ENCODE measurements around the gene LIPI.
"Not testable (repeated sequence)": the region's sequence is repeated elsewhere in the genome, so short reads cannot be mapped to it uniquely, and the experiment has no call there.

The LIPI gene

DNA sequence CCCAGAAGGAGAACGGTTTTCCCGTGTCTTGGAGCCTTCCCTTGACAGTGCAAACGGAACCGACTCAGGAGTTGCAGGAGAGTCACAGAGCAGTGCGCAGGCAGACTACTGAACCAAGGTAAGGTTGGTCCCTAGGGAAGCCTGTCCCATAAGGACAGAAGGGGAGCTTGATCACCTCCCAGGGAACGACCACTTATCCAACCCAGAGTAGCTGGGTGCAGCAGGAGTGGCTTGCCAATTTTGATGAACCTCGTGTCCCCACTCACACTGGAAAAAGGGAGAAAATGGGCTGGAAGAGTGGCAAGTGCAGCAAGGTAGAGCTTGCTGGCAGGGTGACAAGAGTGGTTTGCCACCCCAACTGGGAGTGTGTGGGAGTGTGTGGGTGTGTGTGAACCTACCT lies 95.1 kb downstream of the LIPI start:
- DNase-seq, result no peak

DNA sequence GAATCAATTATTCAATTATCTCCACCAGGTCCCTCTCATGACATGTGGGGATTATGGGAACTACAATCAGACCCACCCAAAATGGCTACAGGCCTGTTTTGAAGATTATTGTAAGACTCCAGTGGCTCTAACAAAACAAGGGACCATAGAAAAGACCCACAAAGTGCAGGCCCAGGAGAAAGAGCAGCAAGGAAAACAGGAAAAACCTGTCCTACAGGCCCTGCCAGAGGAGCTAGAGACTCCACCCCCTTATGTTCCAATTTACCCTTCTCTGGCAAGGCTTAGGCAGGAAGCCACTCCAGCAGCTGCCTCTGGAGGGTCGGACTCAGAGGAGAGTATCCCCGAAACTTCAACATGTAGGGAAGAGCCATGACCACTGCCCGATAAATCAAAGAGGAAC lies 96.5 kb downstream of the LIPI start:
- DNase-seq, result no peak

DNA sequence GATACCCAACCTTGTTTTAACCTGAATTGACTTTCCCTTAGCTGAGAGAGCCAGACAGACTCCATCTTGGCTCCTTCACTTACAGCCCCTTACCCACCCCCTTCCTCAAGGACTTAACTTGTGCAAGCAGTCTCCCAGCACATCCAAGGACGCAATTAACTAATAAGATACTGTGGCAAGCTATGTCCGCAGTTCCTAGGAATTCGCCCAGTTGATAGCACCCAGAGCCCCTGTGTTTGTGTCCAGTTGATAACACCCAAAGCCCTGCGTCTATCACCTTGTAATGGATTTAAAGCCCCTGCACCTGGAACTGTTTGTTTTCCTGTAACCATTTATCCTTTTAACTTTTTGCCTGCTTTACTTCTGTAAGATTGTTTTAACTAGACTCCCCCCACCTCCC lies 106.2 kb downstream of the LIPI start:
- not testable (repeated sequence) for DNase-seq

DNA sequence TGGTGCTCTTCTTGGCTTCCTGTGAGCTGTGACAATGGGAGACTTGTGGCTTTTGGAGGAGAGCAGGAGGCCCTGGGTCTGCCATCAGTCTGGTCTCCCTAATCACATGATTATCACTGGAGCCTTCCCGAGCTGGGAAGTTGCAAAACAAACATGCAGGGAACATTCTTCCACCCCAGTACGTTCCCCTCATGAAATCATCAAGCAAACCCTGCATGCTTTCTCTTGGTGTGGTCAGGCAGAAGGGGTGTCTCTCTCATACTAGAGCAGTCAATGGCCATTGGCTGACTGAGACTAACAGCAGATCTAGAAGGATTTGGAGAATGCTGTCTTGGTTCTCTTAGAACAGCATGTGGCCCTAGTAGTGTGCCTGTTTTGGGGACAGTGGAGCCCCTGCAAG lies 111.2 kb downstream of the LIPI start:
- no peak for DNase-seq

DNA sequence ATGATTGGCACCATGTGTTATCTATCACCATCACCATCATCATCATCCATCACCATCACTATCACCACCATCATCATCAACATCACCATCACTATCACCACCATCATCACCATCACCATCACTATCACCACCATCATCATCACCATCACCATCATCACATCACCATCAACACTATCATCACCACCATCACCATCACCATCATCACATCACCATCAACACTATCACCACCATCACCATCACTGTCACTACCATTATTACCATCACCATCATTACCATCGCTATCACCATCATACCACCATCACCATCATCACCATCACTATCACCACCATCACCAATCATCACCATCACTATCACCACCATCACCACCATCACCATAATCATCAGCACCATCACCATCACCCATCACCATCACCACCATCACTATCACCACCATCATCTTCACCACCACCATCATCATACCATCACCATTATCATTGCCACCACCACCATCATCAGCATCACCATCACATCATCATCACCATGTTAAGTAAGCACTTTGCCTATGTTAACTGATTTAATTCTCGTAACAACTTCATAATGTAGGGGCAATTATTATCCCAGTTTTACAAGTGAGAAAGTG lies 112.8 kb downstream of the LIPI start:
- DNase-seq, result no peak

DNA sequence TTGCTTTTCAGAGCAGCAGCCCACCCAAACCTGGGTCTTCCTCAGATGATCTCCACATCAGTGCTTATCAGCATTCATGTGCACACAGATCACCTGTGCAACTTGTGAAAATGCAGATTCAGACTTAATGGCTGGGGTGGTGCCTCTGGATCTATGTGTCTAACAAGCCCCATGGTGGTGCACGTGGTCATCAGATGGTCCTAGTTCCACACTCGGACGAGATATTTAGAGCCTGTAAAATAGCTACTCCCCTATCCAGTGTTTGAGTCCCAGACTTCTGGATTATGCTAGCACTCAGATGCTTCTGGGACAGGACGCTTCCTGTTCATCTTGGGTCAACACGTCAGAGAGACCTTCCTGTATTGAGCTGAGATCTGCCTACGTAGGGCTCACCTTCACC lies 114.2 kb downstream of the LIPI start:
- DNase-seq, result no peak

DNA sequence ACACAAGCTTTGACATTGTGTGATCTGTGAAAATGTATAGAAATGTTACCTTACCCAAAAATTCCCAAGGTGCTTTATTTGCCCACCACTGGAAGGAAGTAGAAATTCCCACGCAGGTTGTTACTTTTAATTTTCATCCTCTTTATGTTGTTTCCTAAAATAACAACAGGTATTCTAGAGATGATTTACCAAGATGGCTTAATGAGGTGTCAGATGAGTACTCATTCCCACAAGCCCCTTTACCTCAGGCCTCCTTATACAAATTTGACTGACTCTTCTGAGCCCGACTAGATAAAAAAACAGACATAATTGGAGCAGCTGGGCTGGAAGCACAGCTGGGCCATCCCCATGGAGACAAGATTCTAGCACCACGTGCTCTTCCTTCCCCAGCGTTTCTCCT lies 114.6 kb downstream of the LIPI start:
- no peak for DNase-seq

DNA sequence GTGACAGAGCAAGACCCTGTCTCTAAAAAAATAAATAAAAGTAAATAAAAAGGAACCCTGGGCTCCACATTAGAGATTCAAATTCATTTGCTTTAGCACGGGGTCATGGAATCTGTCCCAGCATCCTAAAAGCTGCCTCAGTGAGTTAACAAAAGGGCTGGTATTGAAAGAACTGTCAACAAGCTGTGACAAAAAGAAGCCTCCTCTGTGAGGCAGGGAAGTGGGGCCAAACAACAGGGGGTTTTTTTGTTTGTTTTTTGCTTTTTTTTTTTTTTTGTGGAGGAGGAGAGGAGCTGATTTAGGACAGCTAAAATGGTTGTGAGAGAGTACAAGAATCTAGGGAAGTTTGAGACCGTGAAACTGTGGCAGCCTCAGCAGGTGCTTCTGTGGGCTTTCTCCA lies 115.7 kb downstream of the LIPI start:
- no peak for DNase-seq

DNA sequence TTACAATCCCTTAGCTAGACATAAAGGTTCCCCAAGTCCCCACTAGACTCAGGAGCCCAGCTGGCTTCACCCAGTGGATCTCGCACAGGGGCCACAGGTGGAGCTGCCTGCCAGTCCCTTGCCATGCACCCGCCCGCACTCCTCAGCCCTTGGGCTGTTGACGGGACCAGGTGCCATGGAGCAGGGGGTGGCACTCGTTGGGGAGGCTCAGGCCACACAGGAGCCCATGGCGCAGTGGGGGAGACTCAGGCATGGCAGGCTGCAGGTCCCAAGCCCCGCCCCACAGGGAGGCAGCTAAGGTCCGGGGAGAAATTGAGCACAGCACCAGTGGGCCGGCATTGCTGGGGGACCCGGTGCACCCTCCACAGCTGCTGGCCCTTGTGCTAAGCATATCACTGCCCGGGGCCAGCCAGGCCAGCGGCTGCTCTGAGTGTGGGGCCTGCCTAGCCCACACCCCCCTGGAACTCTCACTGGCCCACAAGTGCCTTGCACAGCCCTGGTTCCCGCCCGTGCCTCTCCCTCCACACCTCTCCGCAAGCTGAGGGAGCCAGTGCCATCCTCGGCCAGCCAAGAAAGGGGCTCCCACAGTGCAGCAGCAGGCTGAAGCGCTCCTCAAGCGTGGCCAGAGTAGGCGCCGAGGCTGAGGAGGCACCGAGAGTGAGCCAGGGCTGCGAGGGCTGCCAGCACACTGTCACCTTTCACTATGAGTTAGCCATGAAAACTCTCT lies 117.8 kb downstream of the LIPI start:
- DNase-seq, result no peak

DNA sequence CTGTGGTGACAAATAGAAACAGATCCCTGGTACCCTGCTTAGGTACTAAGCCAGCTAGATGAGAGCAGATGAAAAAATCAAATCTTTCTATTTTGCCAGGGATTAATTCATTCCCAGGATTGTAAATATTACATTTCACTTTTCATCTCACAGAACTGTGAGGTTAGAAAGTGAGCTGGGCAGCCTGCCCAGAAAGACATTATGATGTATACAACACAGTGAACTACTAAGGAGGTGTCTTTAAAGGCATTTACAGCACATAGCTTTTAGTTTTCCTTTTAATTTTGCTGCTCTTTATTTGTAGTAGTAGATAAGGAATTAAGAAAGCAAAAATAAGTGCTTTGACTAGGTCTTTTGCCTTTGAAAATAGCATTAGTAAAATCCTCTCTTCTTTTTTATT lies 120.6 kb downstream of the LIPI start:
- DNase-seq, result not testable (repeated sequence)

DNA sequence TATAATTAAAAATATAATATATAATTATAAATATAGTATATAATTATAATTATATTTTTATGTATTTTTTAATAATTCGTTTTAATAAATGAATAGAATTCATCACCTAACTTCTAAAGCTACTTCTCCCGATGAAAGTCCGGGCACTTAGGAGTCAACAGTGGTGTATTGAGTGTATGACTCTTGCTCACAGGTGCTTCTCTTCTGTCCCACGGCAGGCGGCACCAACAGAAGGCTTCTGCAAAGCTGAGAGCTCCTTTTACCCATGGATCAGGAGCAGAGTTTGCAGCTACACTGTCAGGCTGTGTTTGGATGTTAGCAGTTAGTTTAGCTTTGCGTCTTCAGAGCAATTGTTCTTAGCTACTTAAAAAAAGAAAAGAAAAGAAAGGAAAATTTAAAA lies 122.4 kb downstream of the LIPI start:
- DNase-seq, result no peak

DNA sequence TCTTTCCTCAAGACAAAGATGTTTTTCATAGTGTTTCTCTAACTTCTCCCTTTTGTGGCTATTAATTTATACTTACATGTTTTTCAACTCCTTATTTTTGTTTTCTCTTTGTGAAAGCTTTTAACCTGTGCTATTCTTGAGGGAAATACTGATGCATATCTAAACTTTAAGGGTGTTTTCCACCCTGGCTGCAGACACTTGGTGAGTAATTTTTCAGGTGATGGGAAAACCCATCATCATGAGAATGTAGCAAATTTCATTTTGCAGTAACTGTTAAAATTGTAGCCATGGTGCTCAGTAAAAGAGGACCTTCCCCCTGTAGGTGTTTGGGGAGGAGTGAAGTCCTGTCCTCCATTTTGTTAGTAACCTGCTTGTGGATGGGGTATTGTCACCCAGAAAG lies 124.2 kb downstream of the LIPI start:
- no peak for DNase-seq

DNA sequence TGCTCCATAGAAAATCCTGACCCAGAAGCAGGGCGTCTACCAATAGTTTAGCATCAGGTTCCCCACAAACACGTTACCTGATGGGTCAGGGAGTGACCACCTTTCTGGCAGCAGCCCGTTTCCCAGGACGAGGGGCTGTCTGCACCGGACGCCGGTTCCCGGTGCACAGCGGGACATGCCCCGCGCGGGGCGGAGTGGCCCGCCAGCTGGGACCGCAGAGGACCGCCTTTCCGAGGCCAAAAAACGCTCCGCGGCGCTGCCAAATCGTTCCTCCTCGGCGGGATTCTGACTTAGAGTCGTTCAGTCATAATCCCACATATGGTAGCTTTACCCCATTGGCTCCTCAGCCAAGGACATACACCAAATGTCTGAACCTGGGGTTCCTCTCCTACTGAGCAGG lies 126.1 kb downstream of the LIPI start:
- DNase-seq, result no peak

DNA sequence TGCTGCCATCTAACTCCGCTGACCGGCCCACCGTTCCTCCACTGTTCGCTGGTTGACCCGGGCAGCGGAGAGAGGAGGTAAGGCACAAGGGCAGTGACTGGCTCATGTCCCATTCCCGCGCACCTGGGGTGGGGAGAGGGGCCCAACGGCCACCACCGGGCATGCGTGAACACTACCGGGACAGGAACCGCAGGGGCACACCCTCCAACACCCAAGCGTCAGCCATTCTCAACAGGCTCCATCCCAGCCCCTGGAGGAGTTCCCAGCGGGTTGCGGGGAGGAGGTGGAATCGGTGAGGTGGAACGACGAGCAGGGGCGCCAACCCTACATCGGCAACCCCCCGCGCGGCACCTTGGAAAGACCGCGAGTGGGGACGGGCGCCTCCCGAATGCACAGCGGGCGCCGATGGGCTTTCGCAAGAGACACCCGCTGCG lies 126.7 kb downstream of the LIPI start:
- no peak for DNase-seq

DNA sequence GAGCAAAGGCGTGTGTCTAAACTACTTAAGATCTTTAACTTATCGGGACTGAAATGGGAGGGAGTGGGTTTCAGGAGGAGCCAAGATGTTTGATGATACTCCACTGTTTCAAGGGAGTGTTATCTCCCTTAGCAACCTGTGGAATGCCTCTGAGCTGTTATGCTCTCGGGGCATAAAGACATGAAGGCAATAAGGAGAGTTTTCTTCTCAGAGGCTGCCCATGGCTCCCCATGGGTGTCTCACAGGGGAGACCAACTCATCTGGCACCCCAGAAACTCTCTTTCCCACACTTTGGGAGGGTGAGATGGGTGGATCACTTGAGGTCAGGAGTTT lies 130.0 kb downstream of the LIPI start:
- DNase-seq, result no peak

DNA sequence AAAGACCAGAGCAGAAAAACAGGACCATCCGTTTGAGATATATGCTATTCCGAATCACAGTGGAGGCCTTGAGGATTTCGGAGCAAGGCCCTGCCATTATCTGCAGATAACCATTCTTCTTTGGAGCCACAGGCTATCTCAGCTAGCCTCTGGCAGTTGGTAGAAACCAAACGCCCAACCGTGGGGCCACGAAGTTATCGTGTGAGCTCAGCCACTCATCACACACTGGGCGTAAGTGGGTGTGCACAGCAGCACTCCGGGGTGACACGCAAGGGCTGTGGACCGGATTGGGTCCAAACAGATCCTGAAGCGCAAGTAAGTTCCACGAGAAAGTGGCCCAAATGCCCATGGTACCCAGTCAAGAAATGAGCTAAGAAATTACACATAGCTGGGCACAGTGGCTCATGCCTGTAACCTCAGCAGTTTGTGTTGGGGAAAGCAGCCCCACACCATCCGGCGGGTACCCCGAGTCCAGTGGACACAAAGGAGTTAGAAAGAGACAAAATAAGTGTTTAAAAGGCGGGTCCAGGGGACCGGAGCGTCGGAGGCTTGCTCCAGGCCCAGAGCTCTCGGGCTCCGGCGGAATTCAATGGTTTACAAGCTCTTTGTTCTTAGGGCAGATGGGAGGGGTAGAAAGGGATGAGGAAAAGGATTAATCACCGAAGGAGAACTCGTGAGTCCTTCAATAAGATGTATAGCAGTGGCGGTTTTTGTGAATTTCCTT lies 130.6 kb downstream of the LIPI start:
- DNase-seq, result no peak

DNA sequence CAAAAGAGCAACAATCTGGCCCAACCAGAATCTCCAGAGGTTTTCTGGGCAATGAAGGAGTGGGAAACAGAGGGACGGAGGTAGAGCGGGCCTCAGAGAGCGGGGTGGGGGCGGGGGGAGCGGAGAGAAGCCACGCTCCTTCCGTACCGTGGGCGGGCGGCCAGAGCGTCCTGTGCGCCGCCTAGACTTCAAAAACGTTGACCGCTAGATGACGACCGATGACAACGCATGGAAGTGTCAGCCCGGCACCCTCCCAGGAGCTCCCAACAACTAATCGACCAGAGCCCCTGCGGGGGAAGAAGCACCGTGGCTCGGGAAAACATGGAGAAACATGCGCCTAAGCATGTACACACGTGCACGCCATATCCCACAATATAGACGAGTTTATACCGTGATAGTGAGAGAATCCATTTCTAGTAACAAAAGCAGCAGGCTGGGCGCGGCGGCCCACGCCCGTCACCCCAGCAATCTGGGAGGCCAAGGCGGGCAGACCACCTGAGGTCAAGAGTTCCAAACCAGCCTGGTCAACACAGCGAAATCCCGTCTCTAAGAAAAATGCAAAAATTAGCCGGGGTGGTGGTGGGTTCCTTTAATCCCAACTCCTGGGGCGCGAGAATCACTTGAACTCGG lies 131.9 kb downstream of the LIPI start:
- DNase-seq, result no peak

DNA sequence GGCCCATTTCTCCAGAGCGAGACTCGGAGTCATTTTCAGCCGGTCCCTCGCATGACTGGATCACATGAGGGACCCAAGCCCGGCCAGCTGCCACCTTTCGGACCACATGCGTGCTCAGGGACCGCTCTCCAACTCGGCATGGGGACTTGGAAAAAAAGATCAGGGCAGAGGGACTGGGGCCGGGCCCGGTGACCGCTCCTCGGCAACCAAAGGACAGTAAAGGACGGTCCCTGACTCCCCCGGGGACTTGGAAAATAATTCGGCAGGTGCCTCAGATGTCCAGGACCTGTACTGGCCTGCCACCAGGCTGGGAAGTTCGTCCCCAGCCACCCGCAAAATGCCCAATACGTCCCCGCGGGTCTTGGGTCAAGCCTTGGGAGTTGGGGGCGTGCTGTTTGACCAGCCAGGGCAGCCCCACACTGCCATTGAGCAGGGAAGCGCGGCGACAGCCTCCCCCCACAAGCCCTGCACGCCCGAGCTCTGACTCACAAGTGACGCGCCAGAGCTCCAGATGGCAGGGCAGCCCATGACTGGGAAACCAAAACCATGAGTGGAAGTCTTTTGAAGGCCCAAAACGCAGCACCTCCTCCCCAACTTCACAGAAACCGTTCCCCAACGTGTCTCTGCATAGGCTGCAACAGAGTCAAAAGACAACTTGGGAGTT lies 134.5 kb downstream of the LIPI start:
- DNase-seq, result no peak

DNA sequence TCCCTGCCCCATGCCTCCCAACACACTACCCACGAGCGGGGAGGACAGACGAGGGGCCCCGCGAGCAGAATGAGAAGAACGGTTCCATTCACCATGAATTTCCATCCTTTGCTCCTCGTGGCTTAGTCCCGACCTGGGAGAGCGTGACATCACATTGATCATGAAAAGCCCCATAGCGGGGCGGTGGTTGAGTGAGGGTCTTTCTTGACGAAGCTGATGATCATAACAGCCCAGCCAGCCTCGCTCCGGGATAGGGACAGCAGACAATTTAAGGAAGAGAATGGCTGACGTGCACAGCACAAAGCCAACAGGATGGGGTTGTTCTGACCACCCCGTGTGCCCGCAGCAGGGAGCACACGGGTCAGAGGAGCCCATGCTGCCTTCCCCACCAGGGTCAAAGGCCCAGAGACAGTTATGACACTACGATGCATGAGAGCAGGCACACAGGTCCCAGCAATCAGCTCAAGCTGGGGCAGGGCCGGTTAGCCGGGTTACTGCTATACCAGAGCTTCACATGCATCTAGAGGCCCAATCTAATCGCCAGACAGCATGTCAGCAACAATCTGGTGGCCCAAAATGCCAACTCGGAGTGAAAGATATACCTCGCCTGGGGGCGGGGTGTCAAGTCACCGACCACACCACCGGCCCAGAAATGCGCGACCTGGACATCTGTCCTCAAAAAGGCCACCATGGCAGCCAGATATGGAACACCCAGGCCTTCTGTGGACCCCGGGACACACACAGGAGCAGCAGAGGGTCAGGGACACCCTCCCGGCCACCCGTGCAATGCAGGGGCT lies 135.2 kb downstream of the LIPI start:
- DNase-seq, result no peak

DNA sequence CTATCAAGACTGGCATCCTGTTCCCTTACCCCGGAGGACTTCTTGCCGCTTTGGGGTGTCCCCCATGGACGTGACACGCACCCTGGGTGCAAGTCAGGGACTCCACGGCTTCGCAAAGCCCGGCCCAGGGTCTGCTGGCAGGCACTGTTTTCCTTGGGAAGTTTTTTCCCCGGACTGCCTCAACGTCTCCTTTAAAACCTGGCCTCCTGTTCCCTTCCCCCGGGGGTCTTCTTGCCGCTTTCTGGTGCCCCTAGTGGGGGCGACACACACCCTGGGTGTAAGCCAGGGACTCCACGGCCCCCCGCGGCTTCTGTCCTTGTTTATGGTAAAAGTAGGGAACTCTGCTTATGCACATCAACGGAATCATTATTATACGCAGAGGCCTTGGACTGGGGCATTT lies 136.6 kb downstream of the LIPI start:
- no peak for DNase-seq

DNA sequence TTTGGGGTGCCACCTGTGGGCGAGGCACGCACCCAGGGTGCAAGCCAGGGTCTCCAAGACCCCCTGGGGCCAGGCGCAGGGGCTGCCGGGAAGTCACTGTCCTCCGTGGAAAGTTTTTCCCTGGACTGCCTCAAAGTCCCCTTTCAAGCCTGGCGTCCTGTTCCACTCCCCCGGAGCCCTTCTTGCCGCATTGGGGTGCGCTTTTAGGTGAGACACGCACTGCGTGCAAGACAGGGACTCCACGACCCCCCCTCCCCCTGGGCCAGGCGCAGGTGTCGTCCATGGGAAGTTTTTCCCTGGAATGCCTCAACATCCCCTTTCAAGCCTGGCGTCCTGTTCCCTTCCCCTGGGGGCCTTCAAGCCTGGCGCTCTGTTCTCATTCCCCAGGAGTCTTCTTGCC lies 137.1 kb downstream of the LIPI start:
- no peak for DNase-seq

DNA sequence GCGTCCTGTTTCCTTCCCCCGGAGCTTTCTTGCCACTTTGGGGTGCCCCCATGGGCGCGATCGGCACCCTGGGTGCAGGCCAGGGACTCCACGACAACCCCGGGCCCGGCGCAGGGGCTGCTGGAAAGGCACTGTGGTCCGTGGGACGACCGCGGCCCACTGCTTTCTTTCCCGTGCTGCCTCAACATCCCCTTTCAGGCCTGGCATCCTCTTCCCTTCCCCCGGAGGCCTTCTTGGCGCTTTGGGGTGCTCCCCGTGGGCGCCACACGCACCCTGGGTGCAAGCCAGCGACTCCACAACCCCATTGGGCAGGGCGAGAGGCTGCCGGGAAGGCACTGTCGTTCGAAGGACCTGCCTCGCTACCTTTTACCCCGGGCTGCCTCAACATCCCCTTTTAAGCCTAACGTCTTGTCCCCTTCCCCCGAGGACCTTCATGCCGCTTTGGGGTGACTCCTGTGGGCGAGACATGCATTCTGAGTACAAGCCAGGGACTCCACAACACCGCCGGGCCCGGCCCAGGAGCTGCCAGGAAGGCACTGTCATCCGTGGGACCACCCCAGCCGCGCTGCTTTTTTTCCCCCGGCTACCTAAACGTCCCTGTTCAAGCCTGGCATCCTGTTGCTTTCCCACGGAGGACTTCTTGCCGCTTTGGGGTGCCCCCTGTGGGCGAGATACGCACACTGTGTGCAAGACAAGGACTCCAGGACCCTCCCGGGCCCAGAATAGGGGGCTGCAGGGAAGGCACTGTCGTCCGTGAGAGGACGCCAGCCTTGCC lies 137.8 kb downstream of the LIPI start:
- DNase-seq, result no peak

Data from bone marrow (tissue), 2 donors.